Tibial nerve (tissue), 4 donors: ENCODE measurements around the gene SH3YL1.

ENCODE experiments used
- CTCF ChIP-seq, 5 experiments: fragments of 200-600 bp in 3 of 5; fragments of 450-650 bp in 2 of 5; sonication (generic) in 3 of 5; IDR thresholded peaks; one replicate each; pipeline ENCODE4 v1.5.1; 2016 to 2019; ENCODE audit warnings: antibody characterized with exemption in 5 of 5, mild to moderate bottlenecking in 3 of 5, moderate library complexity in 2 of 5
- EP300 ChIP-seq, 2 donors: sonication (generic); formaldehyde crosslinking; IDR thresholded peaks; one replicate each; pipeline ENCODE4 v1.6.1; 2017; ENCODE audit warnings: antibody characterized with exemption in 2 of 2, mild to moderate bottlenecking in 1 of 2
- POLR2A ChIP-seq, 2 donors: fragments of 450-650 bp; IDR thresholded peaks; one replicate each; pipeline ENCODE4 v1.6.1; 2017; ENCODE audit warnings: antibody characterized with exemption in 2 of 2, mild to moderate bottlenecking in 2 of 2, moderate library complexity in 2 of 2

GRCh38 chr2:210660-211059 lies 53.2 kb downstream of the SH3YL1 start:
- no peak for TF ChIP-seq CTCF (IDR thresholded peaks at IDR 0.05)
- no peak for TF ChIP-seq POLR2A (IDR thresholded peaks at IDR 0.05)
- TF ChIP-seq EP300 (IDR thresholded peaks at IDR 0.05) = no peak
